Brain microvascular endothelial cell (primary cell): ENCODE results near the gene AXIN1.
"Not testable (repeated sequence)": the region's sequence is repeated elsewhere in the genome, so short reads cannot be mapped to it uniquely, and the experiment has no call there.

Experiments
- DNase-seq: peaks from one replicate; pipeline ENCODE4 v3.0.0-alpha.2; 2020
- H3K27ac ChIP-seq: fragments of 250-450 bp; sonication (Bioruptor Pico); 2 replicates; pipeline ENCODE4 v1.5.1; 2020; ENCODE audit warnings: mild to moderate bottlenecking, moderate library complexity
- H3K27me3 ChIP-seq: fragments of 250-450 bp; sonication (Bioruptor Pico); replicated peaks from 2 replicates; pipeline ENCODE4 v1.5.1; 2020; ENCODE audit warnings: mild to moderate bottlenecking
- H3K36me3 ChIP-seq: fragments of 250-450 bp; sonication (Bioruptor Pico); replicated peaks from 2 replicates; pipeline ENCODE4 v1.5.1; 2020; ENCODE audit warnings: mild to moderate bottlenecking
- H3K4me3 ChIP-seq: 2 replicates; pipeline ENCODE4 v1.5.1; 2011; ENCODE audit warnings: low read depth, mild to moderate bottlenecking, control low read depth, low read length, moderate library complexity
- CTCF ChIP-seq: IDR thresholded peaks from 2 replicates; pipeline ENCODE4 v1.5.1; 2011; ENCODE audit warnings: low read depth, mild to moderate bottlenecking, moderate library complexity, low read length, control low read depth, inconsistent platforms; ENCODE audit errors: missing control alignments
- in situ Hi-C: cut with HindIII; loops from 2 replicates; pipeline ENCODE4 v1.10.0; 2017; ENCODE audit warnings: low sequenced_read_pairs, low pct_ligation_motif_present

AXIN1 gene

GRCh38 chr16:367333-367903 is 14.9 kb upstream of the AXIN1 start:
- in situ Hi-C loops: no loop called here
- peaks cover 30% of the 10 kb centered on the region for H3K36me3 ChIP-seq
- H3K27ac ChIP-seq: no peak overlapping the region
- DNase-seq: no peak
- no peak overlapping the region for H3K4me3 ChIP-seq
- no peak for TF ChIP-seq CTCF
- no peaks in the 10 kb centered on the region for H3K27me3 ChIP-seq

GRCh38 chr16:366476-366875 is 14.0 kb upstream of the AXIN1 start:
- DNase-seq: no peak
- Histone ChIP-seq H3K36me3 (peaks cover 22% of the 10 kb centered on the region), H3K4me3 (no peak overlapping the region), H3K27ac (no peak overlapping the region), H3K27me3 (no peaks in the 10 kb centered on the region)
- in situ Hi-C loops: no loop called here
- no peak for TF ChIP-seq CTCF

GRCh38 chr16:364595-365491 is 12.3 kb upstream of the AXIN1 start:
- in situ Hi-C loops: no loop called here
- Histone ChIP-seq H3K36me3 (peaks cover 21% of the 10 kb centered on the region), H3K27ac (no peak overlapping the region), H3K4me3 (no peak overlapping the region), H3K27me3 (no peaks in the 10 kb centered on the region)
- no peak for DNase-seq
- TF ChIP-seq CTCF: no peak

- no peaks in the 10 kb centered on the region for H3K27me3 ChIP-seq
- H3K36me3 ChIP-seq: peaks cover 21% of the 10 kb centered on the region
- DNase-seq: no peak
- no peak for TF ChIP-seq CTCF
- in situ Hi-C loops: no loop called here
- H3K4me3 ChIP-seq: no peak overlapping the region
- H3K27ac ChIP-seq: no peak overlapping the region
Observed at GRCh38 chr16:363766-364490, 11.4 kb upstream of the AXIN1 start.

GRCh38 chr16:363110-363765 is 10.7 kb upstream of the AXIN1 start:
- no peak overlapping the region for H3K27ac ChIP-seq
- no peak overlapping the region for H3K4me3 ChIP-seq
- H3K36me3 ChIP-seq: peaks cover 14% of the 10 kb centered on the region
- no peaks in the 10 kb centered on the region for H3K27me3 ChIP-seq
- TF ChIP-seq CTCF: no peak
- no peak for DNase-seq
- in situ Hi-C loops: no loop called here

- DNase-seq, H3K36me3 ChIP-seq, in situ Hi-C loops, H3K27me3 ChIP-seq, H3K27ac ChIP-seq, H3K4me3 ChIP-seq: not testable (repeated sequence)
Observed at GRCh38 chr16:362702-362999, 10.1 kb upstream of the AXIN1 start.
